Vagina (tissue), 2 donors: ENCODE data around the gene ST6GALNAC3.

ENCODE experiments used
- POLR2A ChIP-seq, 2 donors: fragments of 450-650 bp; IDR thresholded peaks; one replicate each; pipeline ENCODE4 v1.6.1; 2017; ENCODE audit warnings: antibody characterized with exemption in 2 of 2, mild to moderate bottlenecking in 2 of 2, moderate library complexity in 2 of 2
- TF ChIP-seq, protein P1 (sequence below), 3 experiments: fragments of 450-650 bp in 2 of 3; fragments of 200-600 bp in 1 of 3; sonication (generic) in 1 of 3; IDR thresholded peaks; one replicate each; pipeline ENCODE4 v1.5.1; 2017 to 2019; ENCODE audit warnings: antibody characterized with exemption in 3 of 3, mild to moderate bottlenecking in 2 of 3, moderate library complexity in 2 of 3

DNA sequence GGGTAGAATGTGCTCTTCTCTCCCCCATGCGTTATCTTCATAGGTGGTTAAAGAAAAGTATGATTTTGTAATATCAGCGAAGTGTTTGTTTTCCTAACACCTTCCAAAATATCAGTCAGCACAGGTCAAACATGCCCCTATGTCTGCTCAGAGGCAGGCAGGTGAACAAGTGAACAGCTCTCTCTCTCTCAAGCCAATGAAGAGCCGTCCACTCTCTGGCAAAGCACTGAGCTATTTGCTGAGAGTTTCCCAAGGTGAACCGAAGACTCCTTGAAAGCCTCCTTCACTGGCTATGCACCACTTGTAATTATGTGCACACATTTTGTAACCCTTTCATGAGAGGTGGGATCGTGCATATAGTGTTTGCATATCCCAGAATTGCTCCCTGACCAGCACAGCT, 47.7 kb downstream of the ST6GALNAC3 start:
- TF ChIP-seq, protein P1, sequence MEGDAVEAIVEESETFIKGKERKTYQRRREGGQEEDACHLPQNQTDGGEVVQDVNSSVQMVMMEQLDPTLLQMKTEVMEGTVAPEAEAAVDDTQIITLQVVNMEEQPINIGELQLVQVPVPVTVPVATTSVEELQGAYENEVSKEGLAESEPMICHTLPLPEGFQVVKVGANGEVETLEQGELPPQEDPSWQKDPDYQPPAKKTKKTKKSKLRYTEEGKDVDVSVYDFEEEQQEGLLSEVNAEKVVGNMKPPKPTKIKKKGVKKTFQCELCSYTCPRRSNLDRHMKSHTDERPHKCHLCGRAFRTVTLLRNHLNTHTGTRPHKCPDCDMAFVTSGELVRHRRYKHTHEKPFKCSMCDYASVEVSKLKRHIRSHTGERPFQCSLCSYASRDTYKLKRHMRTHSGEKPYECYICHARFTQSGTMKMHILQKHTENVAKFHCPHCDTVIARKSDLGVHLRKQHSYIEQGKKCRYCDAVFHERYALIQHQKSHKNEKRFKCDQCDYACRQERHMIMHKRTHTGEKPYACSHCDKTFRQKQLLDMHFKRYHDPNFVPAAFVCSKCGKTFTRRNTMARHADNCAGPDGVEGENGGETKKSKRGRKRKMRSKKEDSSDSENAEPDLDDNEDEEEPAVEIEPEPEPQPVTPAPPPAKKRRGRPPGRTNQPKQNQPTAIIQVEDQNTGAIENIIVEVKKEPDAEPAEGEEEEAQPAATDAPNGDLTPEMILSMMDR (IDR thresholded peaks at IDR 0.05) = no peak
- TF ChIP-seq POLR2A (IDR thresholded peaks at IDR 0.05) = no peak
